ENCODE data around the gene SYT2.
"Not testable (repeated sequence)": the region's sequence is repeated elsewhere in the genome, so short reads cannot be mapped to it uniquely, and the experiment has no call there.

Gene SYT2

DNA sequence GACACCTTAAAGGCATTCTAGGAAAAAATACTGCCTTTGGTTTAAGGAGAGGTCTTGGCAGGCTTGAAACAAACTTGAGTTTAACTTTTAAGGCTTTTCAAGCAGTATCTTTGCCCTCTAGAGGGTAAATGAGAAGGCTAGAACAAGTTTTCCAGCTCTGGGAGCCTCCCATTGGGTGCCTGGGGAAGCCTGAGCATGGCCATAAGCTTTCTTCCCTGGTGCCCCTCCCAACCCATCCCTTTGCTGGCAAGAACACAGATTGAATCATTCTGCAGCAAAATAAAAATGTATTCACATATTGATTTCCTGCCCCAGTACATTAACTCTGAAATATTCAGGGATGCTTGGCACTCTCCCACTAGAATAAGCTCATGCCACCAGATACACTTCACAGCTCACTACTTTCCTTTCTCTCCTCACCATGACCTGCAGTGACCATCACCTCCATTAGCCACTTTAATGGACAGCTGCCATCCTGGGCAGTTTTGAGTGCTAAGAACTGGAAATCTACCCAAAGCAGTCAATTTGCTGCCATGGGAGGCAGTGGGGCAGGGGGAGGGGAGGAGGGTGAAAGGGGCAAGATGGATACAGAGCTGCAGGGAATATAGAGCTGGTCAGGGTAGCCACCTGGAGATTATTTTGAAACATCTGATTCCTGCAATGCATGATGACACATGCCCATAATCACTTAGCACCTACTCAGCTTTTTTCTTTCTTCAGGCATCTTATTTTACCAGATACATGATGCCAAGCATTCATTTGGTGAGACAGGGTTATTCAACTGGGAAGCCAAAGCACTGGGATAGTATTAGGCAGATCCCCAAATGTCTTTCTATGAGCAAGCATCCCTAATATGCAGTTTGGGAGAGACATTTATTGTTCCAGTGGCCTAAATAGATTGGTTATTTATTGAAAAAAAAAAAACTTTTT lies 140.6 kb downstream of the SYT2 start:
- no peak for DNase-seq (ENCODE audit: low read depth)

GRCh38 chr1:202568826-202569225 lies 141.4 kb downstream of the SYT2 start:
- DNase-seq (ENCODE audit: low read depth), result no peak

DNA sequence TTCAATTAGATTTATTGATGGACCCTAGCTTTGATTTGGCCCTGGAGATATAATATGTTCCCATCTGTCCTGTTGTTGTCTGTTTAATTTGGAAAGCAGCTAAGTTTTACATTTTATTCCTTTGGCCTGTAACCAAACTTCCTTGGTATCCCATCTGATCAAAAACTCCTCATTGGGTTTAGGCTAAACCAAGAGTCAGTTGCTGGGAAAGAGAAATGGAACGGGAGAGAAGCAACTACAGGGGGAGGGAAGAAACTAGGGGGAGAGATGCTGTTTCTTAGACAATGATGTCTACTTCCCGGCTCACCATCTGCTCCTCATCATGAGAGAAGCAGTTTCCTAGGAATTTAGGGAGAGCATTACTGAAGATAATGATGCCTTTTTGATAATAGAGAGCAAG lies 141.8 kb downstream of the SYT2 start:
- no peak for DNase-seq (ENCODE audit: low read depth)

DNA sequence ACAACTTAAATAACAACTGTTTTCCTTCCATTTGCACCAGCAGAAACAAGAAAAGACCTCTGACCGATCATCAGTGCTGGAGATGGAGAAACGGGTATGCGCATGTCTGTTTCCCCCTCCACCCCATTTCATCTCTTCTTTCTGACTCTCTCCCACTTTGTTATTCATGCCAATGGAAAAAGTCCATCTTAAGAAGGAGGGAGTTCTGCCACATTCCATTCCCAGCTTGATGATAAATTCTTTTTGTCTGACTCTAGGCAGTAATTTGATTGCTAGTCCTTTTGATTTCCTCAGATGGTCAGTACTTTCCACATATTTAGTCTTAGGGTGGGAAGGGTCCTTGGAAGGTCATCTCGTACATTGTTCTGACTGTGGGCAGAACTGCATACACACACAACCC lies 142.5 kb downstream of the SYT2 start:
- no peak for DNase-seq (ENCODE audit: low read depth)

DNA sequence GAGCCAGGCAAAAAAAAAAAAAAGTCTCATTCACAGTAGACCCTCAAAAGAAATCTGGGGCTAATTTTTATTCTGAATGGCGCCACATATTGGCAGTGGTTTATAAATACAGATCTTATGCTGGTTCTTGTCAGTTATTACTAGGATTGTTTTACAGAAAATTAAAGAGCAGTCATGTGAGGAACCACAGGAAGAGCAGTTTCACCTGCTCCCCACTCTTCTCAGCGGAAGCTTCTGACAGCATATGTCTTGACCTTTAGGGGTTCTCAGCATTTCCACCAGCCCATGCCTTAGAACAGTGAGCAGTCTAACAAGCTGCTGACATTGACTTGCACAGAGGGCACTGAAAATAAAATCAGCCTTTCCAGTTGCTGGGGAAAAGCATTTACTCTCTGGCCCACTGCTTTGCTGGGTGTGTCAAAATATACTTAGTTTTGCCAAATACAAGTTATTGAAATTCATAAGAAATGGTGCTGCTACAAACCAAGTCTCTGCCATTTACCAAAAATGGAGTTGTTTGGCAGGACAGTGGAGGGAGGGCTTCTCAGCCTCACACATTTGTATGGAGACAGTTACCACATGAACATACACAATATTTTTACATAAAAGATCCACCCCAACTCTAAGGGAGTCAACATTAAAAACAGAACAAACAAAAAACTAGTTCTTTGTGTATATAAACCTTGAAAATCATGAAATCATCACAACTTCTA lies 144.2 kb downstream of the SYT2 start:
- DNase-seq (ENCODE audit: low read depth), result no peak

GRCh38 chr1:202564958-202565495 lies 145.2 kb downstream of the SYT2 start:
- no peak for DNase-seq (ENCODE audit: low read depth)

- no peak for DNase-seq (ENCODE audit: low read depth)
Observed at GRCh38 chr1:202563818-202564217, 146.4 kb downstream of the SYT2 start.

GRCh38 chr1:202562444-202563060 lies 147.7 kb downstream of the SYT2 start:
- DNase-seq (ENCODE audit: low read depth), result no peak

- DNase-seq (ENCODE audit: low read depth), result no peak
Observed at GRCh38 chr1:202561726-202562443, 148.4 kb downstream of the SYT2 start.

GRCh38 chr1:202561240-202561639 lies 149.0 kb downstream of the SYT2 start:
- no peak for DNase-seq (ENCODE audit: low read depth)

- not testable (repeated sequence) for DNase-seq (ENCODE audit: low read depth)
Observed at GRCh38 chr1:202557662-202558061, 152.6 kb downstream of the SYT2 start.

GRCh38 chr1:202556037-202556436 lies 154.2 kb downstream of the SYT2 start:
- not testable (repeated sequence) for DNase-seq (ENCODE audit: low read depth)

DNA sequence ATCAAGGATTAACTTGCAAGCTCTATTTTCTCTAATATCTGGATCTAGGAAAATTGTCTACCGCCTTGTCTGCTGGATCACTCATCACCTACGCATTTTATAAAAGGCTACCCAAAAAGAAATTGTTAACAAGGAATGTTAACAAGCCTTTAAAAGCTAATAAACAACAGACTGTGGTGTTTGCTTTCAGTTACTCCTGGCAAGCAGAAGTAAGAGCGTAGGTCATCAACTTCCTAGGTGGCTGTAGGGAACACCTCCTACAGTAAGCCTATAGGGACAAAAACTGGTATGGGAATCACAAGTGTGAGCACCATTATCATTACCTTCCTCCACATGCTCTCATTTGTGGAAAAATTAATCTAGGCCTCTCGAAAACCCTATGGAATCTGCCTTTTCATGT lies 155.6 kb downstream of the SYT2 start:
- not testable (repeated sequence) for DNase-seq (ENCODE audit: low read depth)

GRCh38 chr1:202553560-202554038 lies 156.7 kb downstream of the SYT2 start:
- DNase-seq (ENCODE audit: low read depth), result no peak

DNA sequence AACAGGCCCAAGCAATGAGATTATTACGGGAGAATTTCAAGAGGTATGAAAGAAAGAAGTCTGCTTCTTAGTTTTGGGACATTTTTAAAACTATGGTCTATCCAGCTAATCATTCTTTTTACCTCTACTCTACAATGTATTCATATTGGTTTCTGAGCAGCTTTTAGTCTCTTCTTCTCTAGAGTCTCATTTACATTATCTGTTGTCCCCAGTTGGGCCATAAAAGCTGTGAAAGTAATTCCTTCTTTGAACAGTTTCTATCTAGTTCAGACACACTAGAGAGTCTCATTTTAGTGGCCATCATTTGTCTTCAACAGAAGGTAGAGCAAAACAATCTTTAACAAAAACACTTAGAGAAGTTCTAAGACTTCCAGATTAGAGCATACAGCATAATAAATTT lies 157.2 kb downstream of the SYT2 start:
- not testable (repeated sequence) for DNase-seq (ENCODE audit: low read depth)

- DNase-seq (ENCODE audit: low read depth), result not testable (repeated sequence)
Observed at GRCh38 chr1:202552615-202553014, 157.6 kb downstream of the SYT2 start.

DNA sequence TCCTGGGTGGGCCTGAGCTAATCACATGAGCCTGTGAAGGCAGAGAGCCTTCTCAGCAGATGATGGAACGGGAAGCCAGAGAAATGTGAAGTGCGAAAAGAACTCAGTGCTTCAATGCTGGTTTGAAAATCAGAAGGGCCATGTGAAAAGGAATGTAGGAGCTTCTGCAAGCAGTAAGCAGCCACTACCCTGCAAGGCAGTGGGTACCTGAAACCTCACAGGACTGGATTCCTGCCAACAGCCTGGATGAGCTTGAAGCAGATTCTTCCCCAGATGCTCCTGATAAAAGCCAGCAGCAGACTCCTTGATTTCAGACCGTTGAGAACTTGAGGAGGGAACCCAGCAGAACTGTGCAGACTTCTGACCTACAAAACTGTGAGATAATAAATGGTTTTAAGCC lies 158.6 kb downstream of the SYT2 start:
- no peak for DNase-seq (ENCODE audit: low read depth)

DNA sequence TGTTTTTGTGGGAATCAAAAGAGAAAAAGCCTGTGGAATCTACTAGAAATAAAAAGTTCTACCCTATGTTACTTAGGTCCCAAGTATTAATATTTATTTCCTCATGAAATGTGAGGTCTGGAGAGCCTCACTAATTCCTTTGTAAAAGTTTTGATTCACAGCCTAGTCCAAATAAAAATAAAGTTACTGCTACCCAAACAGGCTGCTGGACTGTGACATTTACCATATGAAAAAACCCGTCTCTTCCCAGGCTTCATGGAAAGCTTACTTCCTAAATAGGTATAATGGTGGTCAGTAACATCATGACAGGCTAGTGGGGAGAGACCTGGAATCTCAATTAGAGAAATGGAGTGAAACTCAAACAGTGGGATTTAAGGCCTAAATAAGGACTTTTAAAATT lies 160.2 kb downstream of the SYT2 start:
- DNase-seq (ENCODE audit: low read depth), result not testable (repeated sequence)

DNA sequence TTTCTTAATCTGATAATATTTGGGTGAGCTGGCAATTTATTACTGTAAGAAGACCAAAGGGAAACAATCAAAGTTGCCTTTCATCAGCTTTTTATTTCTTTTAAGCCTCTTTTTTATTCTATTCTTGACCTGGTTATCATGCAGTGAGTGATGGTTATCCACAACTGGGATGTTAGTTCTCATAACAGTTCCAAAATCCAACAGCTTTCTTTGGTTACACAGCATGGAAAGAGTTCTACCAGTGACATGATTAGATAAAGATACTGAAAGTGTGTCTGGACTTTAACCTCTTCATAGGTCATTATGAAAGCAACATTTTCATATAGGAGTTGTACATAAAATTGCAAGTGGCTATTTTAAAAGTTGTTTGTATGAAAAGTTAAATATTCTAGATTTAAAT lies 163.0 kb downstream of the SYT2 start:
- DNase-seq (ENCODE audit: low read depth), result no peak

DNA sequence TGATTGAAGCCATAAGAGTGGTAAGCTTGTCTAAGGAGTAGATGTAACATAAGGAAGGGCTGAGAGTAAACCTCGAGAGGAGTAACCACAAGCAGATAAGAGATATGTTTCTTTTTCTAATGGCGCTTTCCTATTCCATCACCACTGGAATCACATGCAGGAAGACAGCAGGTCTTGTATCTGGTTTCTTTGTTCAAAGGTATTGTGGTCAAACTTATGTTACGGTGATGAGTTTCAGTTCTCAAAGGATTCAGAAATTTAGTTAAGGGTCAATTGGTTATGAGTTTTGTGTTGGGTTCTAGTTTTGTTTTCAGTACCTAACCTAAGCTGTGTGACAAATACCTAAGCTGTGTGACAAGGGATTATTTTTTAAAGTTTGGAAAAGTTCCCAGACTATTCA lies 163.5 kb downstream of the SYT2 start:
- DNase-seq (ENCODE audit: low read depth), result not testable (repeated sequence)

- not testable (repeated sequence) for DNase-seq (ENCODE audit: low read depth)
Observed at GRCh38 chr1:202546377-202546776, 163.9 kb downstream of the SYT2 start.

Data from stimulated activated CD8-positive, alpha-beta memory T cell treated with anti-CD3 and anti-CD28 coated beads, Interleukin-12 subunit alpha, Interleukin-12 subunit beta, amount 100 ng/mL, for 4 hours (primary cell).